SK-N-MC (cell line): ENCODE results near the gene POU3F4.

Source experiments
- EZH2 ChIP-seq: fragments of 200-600 bp; sonication (generic); IDR thresholded peaks from one replicate; pipeline ENCODE4 v1.6.1; 2017; ENCODE audit warnings: antibody characterized with exemption
- POLR2AphosphoS5 ChIP-seq: IDR thresholded peaks from 2 replicates; pipeline ENCODE4 v1.6.1; 2012; ENCODE audit warnings: mild to moderate bottlenecking, low read depth, low read length, borderline replicate concordance

DNA sequence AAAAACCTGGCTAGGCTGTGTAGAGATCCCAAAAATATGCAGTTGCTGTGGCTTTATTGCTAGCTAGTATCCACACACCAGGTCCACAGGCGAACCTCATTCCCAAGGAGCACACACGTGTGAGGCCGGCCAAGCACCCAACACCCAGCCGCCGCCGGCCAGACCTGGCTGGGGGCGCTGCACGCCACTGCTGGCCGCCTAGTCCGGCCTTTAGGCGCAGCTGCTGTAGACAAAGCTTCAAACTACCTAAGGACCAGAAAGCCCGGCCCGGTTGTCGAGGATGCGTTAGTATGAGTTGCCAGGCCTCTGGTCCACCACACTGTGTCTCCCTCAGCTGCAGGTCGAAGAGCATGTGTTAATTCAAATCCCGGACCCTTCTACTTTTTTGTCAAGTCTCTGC, 3.1 kb downstream of the POU3F4 start:
- TF ChIP-seq EZH2 = no peak
- TF ChIP-seq POLR2AphosphoS5 = no peak
